IPS-NIHi11 (cell line): ENCODE measurements around the gene KCNJ12.
A peak's percentile ranks its signal among the peaks of the same experiment; 100 is the strongest.
"Not testable (repeated sequence)": the region's sequence is repeated elsewhere in the genome, so short reads cannot be mapped to it uniquely, and the experiment has no call there.

Experiments
- DNase-seq: peaks from one replicate; pipeline ENCODE4 v3.0.0; 2012; ENCODE audit warnings: mixed read lengths, low spot score

Gene KCNJ12

DNA sequence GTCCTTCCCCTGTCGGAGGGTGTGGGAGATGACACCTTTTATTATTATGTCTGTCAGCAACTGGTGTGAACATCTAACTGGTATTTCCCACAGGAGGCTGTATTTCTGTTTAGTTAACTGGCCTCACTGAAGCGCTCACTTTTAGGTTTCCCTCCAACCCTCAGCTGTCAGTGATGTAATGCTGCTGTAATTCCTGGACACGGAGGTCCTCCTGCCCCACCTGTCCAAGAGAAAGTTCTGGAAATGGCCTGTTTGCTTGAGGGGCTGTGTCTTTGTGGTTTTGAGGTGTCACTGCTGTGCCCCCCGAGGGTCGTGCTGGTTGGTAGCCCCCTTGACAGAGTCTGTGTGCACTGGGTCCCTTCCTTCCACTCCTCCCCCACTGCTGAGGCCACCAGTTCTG lies 11.5 kb downstream of the KCNJ12 start:
- no peak for DNase-seq

GRCh38 chr17:21388066-21388465 lies 11.9 kb downstream of the KCNJ12 start:
- DNase-seq: no peak

- DNase-seq: no peak
These were observed 12.8 kb downstream of the KCNJ12 start for GRCh38 chr17:21388944-21389343.

- no peak for DNase-seq
These were observed 13.2 kb downstream of the KCNJ12 start for GRCh38 chr17:21389394-21389793.

DNA sequence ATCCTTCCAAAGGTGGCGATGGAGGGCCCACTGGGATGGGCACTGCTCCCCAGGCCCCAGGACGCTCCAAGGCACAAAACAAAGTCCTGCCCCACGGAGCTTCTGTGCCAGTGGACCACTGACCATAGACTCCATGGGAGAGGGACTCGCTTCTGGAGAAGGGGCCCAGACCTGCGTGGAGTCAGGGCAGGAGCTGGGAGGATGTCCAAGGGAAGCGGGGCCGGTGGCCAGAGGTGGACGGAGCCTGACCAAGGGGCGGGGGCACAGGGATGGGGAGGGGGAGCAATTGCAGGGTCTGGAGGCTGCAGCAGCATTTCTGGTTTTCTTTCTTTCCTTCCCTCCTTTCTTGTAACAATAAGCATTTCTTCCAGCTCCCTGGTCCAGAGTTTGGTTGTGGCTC lies 14.1 kb downstream of the KCNJ12 start:
- DNase-seq: no peak

GRCh38 chr17:21392266-21392665 lies 16.1 kb downstream of the KCNJ12 start:
- DNase-seq: no peak

DNA sequence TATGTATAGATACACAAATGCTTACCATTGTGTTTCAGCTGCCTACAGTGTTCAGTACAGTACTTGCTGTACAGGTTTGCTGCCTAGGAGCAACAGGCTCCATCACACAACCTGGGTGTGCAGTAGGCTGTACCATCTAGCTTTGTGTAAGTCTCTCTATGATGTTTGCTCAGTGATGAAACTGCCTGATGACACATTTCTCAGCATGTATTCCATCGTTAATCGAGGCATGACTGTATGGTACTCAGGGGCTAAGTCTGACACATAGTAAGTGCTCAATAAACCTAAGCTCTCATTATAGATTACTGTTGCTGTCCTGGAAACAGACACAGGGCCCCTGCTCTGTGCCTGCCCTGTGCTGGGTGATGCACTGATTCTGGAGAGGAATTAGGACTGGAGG lies 18.1 kb downstream of the KCNJ12 start:
- DNase-seq: no peak

GRCh38 chr17:21395764-21396163 lies 19.6 kb downstream of the KCNJ12 start:
- no peak for DNase-seq

DNA sequence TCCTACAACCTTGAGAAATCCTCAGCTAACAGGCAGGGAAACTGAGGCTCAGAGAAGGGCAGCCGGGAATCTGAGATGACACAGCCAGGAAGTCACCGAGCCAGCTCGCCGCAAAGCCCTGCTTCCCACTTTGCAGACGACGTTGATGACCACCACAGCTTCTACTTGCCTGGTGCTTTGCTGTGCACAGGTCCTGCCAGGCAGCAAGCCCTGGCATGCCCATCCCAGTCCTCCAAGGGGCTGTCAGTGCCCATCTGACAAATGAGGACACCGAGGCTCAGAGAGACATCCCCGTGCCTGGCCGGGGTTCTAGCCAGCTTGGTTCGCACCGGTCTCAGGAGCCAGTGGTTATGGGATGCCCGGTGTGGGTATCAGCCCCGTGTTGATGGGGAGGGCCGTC lies 20.1 kb downstream of the KCNJ12 start:
- no peak for DNase-seq

GRCh38 chr17:21397341-21398190 lies 21.4 kb downstream of the KCNJ12 start:
- no peak for DNase-seq

- DNase-seq: no peak
These were observed 23.5 kb downstream of the KCNJ12 start for GRCh38 chr17:21399474-21400186.

- not testable (repeated sequence) for DNase-seq
These were observed 24.0 kb downstream of the KCNJ12 start for GRCh38 chr17:21400187-21400569.

- peak; percentile 48 for DNase-seq
These were observed 24.8 kb downstream of the KCNJ12 start for GRCh38 chr17:21400816-21401593.

DNA sequence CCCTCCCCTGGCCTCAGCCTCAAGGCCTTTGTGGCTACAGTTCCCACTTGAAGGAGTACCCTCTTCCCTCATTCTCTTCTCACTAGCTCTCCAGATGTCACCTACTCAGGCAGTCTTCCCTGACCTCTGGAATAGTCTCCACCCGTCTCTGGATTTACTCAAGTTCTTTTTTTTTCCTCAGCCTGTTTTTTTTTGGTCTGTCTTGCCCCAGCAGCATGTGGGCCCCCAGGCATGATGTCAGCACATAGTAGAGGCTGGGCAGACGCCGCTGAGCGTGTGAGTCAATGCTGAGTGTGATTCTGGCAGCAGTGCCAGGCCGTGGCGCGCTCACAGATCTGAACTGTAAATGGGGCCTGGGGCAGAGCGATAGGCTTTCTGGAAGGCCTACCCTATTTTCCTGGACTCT lies 26.0 kb downstream of the KCNJ12 start:
- not testable (repeated sequence) for DNase-seq

- DNase-seq: not testable (repeated sequence)
These were observed 26.8 kb downstream of the KCNJ12 start for GRCh38 chr17:21402926-21403325.

GRCh38 chr17:21404106-21404505 lies 27.9 kb downstream of the KCNJ12 start:
- DNase-seq: not testable (repeated sequence)

DNA sequence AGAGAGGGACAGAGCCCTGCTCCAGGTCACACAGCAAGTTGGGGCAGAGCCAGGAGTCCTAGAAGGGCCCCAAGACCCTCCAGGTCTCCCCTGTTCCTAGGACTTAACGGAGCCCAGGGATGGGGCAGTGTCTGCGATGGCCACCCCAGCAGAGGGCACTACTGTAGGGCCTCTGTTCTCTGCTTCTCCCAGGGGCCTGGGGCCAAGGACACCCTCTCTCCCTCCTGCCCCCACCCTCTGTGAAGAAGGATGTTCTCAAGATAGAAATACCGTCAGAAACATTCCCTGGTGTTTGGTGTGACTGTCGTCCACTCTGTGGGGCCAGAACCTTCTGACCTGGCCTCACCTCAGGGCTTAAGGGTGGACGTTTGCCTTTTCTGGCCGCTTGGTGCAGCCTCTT lies 28.4 kb downstream of the KCNJ12 start:
- not testable (repeated sequence) for DNase-seq

DNA sequence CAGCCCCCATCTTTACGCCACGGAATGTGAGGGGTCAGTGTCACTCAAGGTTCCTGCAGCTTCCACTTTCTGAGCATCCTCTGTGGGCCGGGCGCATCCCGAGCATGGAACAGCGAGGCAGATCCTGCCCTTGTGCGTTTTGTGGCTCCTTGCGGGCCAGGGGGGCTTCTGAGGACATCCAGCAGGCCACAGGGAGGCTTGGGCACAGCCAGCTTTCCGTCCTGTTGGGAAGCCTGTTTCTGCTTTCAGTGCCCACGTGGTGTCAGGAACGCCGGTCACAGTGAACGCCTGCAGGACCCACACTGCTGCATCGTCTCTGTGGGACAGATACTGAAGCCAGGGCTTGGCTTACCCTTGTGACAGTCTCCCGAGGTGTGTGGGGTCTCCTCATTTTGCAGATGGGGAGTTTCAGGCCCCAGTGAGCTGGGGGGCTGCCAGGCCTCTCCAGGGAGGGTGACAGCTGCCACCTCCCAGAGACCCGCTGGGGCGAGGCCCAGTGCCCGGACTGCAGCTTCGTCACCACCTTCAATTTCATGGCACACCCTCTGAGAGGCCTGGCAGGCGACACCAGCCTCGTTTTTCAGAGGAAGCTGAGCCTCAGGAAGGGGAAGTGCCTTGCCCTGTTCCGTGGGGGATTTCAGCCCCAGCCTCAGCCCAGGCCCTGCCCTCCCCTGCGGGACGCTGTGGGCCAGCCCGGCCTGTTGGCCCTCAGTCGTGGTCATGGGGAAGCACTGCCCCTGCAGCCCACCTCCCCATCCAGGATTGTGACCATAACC lies 29.0 kb downstream of the KCNJ12 start:
- not testable (repeated sequence) for DNase-seq

DNA sequence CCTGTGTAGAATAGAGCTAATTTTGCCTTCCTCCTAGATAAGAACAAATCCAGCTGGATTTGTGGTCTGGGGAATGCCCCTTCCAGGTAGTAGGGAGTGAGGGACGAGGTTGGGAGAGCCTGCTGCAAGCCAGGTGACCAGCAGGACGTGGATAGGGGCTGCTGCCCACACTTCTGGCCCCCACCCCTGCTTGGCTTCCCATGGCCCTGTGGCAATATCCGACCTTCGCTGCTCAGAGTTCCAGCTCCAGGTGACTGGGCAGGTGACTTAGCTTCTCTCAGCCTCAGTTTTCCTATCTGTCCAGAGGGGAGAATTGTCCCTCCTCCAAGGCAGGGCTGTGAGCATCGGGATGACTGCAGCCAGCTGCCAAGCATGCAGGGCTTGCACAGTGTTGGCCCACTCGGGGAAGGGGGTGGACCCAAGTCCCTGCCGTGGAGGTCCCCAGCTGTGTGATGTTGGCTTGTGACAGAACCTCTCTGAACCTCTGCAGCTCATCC lies 29.8 kb downstream of the KCNJ12 start:
- DNase-seq: not testable (repeated sequence)

DNA sequence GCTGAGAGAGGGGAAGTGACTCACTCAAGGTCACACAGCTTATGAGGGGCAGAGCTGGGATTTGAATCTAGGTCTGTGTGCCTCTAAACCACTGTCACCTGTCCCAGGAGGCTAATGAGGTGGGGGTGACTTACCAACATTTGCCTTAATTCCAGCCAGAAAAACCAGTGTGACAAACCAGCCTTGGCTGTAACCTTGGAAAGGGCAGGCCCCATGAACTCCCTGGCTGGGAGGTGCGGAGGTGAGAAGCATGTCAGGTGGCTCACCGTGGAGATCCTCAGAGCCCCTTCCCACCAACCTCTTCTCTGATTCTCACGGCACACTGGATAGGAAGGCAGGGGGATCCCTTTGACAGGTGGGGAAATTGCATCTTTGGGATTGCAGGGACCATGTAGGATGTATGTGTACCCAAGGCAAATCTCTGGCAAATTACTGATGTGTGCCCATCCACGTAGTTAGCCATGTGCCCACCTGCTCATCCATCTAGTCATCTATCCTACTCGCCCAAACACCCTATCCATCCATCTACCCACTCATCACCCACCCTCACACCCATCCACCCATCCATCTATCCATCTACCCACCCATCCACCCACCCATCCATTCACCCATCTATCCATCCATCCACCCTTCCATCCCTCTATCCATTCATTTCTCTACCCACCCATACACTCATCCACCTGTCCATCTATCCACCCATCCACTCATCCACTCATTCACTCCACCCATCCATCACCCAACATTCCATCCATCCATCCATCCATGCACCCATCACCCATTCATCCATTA lies 30.7 kb downstream of the KCNJ12 start:
- not testable (repeated sequence) for DNase-seq

- DNase-seq: not testable (repeated sequence)
These were observed 31.6 kb downstream of the KCNJ12 start for GRCh38 chr17:21407752-21408151.
